Activated naive CD4-positive, alpha-beta T cell treated with anti-CD3 and anti-CD28 coated beads for 36 hours (primary cell): ENCODE results near the gene D2HGDH. TPM values are rescaled to one million over a fixed set of nuclear protein-coding genes. Genes with fewer than 3 reads are reported as not detected.

Experiments used
- CTCF ChIA-PET: fragments of 350-600 bp; sonication (Branson Sonifier 250); formaldehyde crosslinking; loops from one replicate; lab custom pipeline; 2021; ENCODE audit warnings: antibody characterized with exemption; lab: Charles Lee
- DNase-seq: peaks from one replicate; pipeline ENCODE4 v3.0.0-alpha.2; 2020
- H3K27ac Mint-ChIP-seq: one replicate; pipeline ENCODE4 v1.8.0; 2021; ENCODE audit warnings: mild to moderate bottlenecking, mixed read lengths
- H3K27me3 Mint-ChIP-seq: one replicate; pipeline ENCODE4 v1.8.0; 2021; ENCODE audit warnings: low read depth, mixed read lengths
- H3K36me3 Mint-ChIP-seq: one replicate; pipeline ENCODE4 v1.8.0; 2021; ENCODE audit warnings: low read depth, mixed read lengths
- H3K4me1 Mint-ChIP-seq: one replicate; pipeline ENCODE4 v1.8.0; 2021; ENCODE audit warnings: low read depth, mixed read lengths
- H3K4me3 Mint-ChIP-seq: one replicate; pipeline ENCODE4 v1.8.0; 2021; ENCODE audit warnings: mild to moderate bottlenecking, moderate library complexity, mixed read lengths
- H3K9me3 Mint-ChIP-seq: one replicate; pipeline ENCODE4 v1.8.0; 2021; ENCODE audit warnings: mixed read lengths
- intact Hi-C: fragments of 100-400 bp; cut with micrococcal nuclease; formaldehyde crosslinking; loops from one replicate; pipeline ENCODE4 v1.15.1; 2023
- total RNA-seq, 2 experiments: library from RNA; stranded (reverse); gene quantifications; one replicate each; pipeline ENCODE4 v1.2.3, GENCODE V29; 2021

D2HGDH gene
- 10 to 100 TPM; 19.4 to 23.1 TPM for total RNA-seq

DNA sequence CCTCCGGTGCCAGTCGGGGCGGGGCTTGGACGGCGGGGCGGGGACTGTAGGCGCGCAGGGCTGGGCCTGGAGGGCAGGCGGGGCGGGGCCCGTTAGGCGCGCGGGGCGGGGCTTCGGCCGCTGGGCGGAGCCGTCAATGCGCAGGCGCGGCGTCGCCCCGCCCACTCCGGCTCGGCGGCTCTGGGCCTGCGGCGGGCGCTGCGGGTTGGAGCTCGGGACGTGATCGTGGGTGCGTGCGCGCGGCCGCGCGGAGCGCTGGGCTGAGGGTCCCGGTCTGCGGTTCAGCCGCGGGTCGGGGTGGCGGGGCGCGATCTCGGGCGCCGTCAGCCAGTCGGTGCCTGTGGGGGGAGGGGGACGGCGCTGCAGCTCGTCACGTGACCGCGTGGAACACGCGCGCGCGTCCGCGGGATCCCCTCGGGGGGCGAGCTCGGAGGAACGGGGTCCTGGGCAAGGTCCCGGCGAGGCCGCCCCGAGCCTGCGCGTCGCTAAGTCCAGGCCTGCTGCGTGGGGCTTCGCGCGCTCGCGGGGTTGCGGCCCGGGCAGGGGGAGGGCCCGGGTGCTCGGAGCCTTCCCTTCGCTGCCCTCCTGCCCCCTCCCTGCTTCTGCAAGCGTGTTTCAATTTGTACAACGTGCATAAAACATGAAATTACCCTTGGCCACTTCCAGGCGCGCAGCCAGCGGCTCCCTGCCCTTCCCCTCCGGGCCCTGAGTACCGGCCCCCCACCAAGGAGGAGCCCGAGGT lies at the start of gene D2HGDH:
D2HGDH (plus strand) TSS at position 164 of the 742 bp plus-strand sequence. CDS start 595 bp downstream, outside the sequence.
- H3K9me3 Mint-ChIP-seq, result no peaks in the 10 kb centered on the region
- H3K4me1 Mint-ChIP-seq, result peaks cover 52% of the 10 kb centered on the region
- no peak within 1 kb of the TSS for H3K27ac Mint-ChIP-seq
- H3K4me3 Mint-ChIP-seq, result peak within 1 kb of the TSS; percentile 78
- DNase-seq, result peak; percentile 95
- CTCF ChIA-PET, result interaction anchor here (0.7 to 2.6 kb wide), 5 partner anchors 32 to 144 kb away, joined by 3 to 17 read pairs (median 5); partner anchors contain the start of genes ING5 and RTP5
- peaks cover 6% of the 10 kb centered on the region for H3K36me3 Mint-ChIP-seq
- intact Hi-C loops, result loop anchor here (1.0 to 5.0 kb wide), 6 partner anchors 32 to 233 kb away; partner anchors contain the start of genes ATG4B, DTYMK, ING5 and STK25
- H3K27me3 Mint-ChIP-seq, result no peaks in the 10 kb centered on the region

GRCh38 chr2:241686324-241686649 lies 48.1 kb upstream of the D2HGDH start:
- intact Hi-C loops, result loop anchor here (1.0 to 10.0 kb wide), 10 partner anchors 15 to 585 kb away; partner anchors contain the start of genes ATG4B, FARP2, HDLBP and PASK
- peak overlapping the region; percentile 87 for H3K27ac Mint-ChIP-seq
- no peaks in the 10 kb centered on the region for H3K27me3 Mint-ChIP-seq
- H3K36me3 Mint-ChIP-seq, result peaks cover 47% of the 10 kb centered on the region
- DNase-seq, result peak; percentile 24
- CTCF ChIA-PET, result interaction anchor here (0.9 to 1.6 kb wide), 2 partner anchors 16 to 371 kb away, joined by 3 to 8 read pairs; partner anchors contain the start of gene ING5
- no peaks in the 10 kb centered on the region for H3K9me3 Mint-ChIP-seq
- peak overlapping the region; percentile 99 for H3K4me3 Mint-ChIP-seq
- H3K4me1 Mint-ChIP-seq, result peaks cover 39% of the 10 kb centered on the region

GRCh38 chr2:241686650-241687425 lies 47.6 kb upstream of the D2HGDH start, which contains the start of gene DTYMK:
Gene DTYMK (minus strand): TSS chr2:241686815. CDS start chr2:241686783, 32 bp downstream.
- peak; percentile 97 for DNase-seq
- Mint-ChIP-seq H3K9me3 (no peaks in the 10 kb centered on the region), H3K4me1 (peaks cover 39% of the 10 kb centered on the region), H3K4me3 (peak within 1 kb of the TSS; percentile 99), H3K36me3 (peaks cover 44% of the 10 kb centered on the region), H3K27ac (peak within 1 kb of the TSS; percentile 94), H3K27me3 (no peaks in the 10 kb centered on the region)
- CTCF ChIA-PET, result interaction anchor here (0.9 to 1.6 kb wide), 3 partner anchors 15 to 372 kb away, joined by 3 to 8 read pairs (median 3); partner anchors contain the start of gene ING5
- intact Hi-C loops, result loop anchor here (1.0 to 10.0 kb wide), 10 partner anchors 14 to 586 kb away; partner anchors contain the start of genes ATG4B, FARP2, HDLBP and PASK

DNA sequence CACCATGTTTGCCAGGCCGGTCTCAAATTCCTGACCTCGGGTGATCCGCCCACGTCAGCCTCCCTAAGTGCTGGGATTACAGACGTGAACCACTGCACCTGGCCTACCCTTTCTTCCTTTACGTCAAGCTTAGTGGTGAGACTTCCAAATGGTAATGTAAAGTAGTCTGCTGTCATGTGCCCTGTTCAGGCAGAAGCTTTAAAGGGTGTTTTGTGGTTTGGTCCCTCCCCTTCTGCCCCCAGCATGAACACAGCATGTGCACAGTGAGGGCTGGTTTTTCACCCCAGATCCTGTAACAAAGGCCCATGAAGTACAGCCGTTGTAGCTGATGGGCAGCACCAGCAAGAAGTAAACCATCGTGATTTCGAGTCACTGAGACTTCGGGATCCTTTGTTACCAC lies 45.1 kb upstream of the D2HGDH start:
- DNase-seq, result no peak
- Mint-ChIP-seq H3K4me3 (peak overlapping the region; percentile 49), H3K36me3 (peaks cover 37% of the 10 kb centered on the region), H3K4me1 (peaks cover 39% of the 10 kb centered on the region), H3K27me3 (no peaks in the 10 kb centered on the region), H3K9me3 (no peaks in the 10 kb centered on the region), H3K27ac (peak overlapping the region; percentile 24)
- CTCF ChIA-PET, result interaction anchor here (0.7 to 2.0 kb wide), 6 partner anchors 12 to 189 kb away, joined by 3 to 5 read pairs (median 3); partner anchors contain the start of genes D2HGDH and ING5
- intact Hi-C loops, result loop anchor here (5.0 to 10.0 kb wide), 4 partner anchors 278 to 545 kb away; partner anchors contain the start of genes FARP2, HDLBP, PASK and SEPTIN2

DNA sequence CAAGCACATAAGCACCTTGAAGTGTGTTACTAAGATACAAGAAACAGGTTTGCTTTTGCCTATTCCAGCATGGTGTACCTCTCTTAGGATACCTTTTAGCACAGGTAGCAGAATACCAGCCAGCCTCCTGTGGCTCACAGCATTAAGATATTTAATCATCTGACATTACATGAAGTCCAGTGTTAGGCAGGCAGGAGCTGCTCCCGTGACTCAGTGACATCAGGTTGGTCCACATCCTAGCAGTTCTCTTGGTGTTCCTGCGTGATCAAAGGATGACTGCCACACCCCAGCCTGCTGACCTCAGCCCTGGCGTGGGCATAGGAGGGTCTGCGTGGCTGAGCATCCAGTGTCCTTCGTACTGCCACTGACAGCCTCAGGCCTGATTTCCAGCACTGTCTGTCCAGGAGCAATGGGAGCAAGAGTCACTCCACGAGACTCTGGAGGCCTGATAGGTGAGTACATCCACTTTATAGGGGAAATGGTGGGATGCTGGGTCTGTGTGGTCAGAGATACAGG lies 44.2 kb upstream of the D2HGDH start:
- H3K4me1 Mint-ChIP-seq, result peaks cover 37% of the 10 kb centered on the region
- no peak overlapping the region for H3K27ac Mint-ChIP-seq
- peaks cover 37% of the 10 kb centered on the region for H3K36me3 Mint-ChIP-seq
- H3K4me3 Mint-ChIP-seq, result no peak overlapping the region
- DNase-seq, result no peak
- no peaks in the 10 kb centered on the region for H3K27me3 Mint-ChIP-seq
- no peaks in the 10 kb centered on the region for H3K9me3 Mint-ChIP-seq
- intact Hi-C loops, result no loop called here
- CTCF ChIA-PET, result interaction anchor here (0.6 kb wide), 1 partner anchor 191 kb away, joined by 3 read pairs; no protein-coding TSS in a partner anchor

- intact Hi-C loops, result no loop called here
- no peak for DNase-seq
- Mint-ChIP-seq H3K36me3 (peaks cover 36% of the 10 kb centered on the region), H3K27me3 (no peaks in the 10 kb centered on the region), H3K4me3 (no peak overlapping the region), H3K9me3 (no peaks in the 10 kb centered on the region), H3K27ac (no peak overlapping the region), H3K4me1 (peaks cover 28% of the 10 kb centered on the region)
- CTCF ChIA-PET, result interaction anchor here (2.0 kb wide), 1 partner anchor 186 kb away, joined by 4 read pairs; no protein-coding TSS in a partner anchor
Measured at GRCh38 chr2:241692448-241692847, 42.0 kb upstream of the D2HGDH start.

DNA sequence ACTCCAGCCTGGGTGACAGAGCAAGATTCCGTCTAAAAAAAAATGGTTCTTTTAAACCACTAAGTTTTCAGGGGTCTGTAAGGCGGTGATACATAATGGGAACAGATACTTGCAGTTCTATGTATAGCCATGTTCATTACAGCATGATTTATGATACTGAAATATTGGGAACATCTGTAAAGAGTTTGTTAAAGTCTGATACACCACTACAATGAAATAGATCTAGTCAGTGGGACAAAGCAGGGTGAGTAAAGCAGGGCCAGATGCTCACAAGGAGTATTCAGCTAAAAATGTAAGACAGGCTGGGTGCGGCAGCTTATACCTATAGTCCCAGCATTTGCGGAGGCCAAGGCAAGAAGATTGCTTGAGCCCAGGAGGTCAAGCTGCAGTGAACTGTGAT lies 38.8 kb upstream of the D2HGDH start:
- no peak overlapping the region for H3K4me3 Mint-ChIP-seq
- no peaks in the 10 kb centered on the region for H3K9me3 Mint-ChIP-seq
- H3K36me3 Mint-ChIP-seq, result peaks cover 28% of the 10 kb centered on the region
- no peaks in the 10 kb centered on the region for H3K27me3 Mint-ChIP-seq
- intact Hi-C loops, result no loop called here
- no peak for DNase-seq
- peaks cover 14% of the 10 kb centered on the region for H3K4me1 Mint-ChIP-seq
- H3K27ac Mint-ChIP-seq, result no peak overlapping the region
- CTCF ChIA-PET, result no interaction called here

- CTCF ChIA-PET, result interaction anchor here (0.6 to 3.2 kb wide), 6 partner anchors 14 to 177 kb away, joined by 3 to 13 read pairs (median 4); no protein-coding TSS in a partner anchor
- DNase-seq, result no peak
- intact Hi-C loops, result loop anchor here (1.0 to 5.0 kb wide), 7 partner anchors 15 to 1134 kb away; partner anchors contain the start of genes ATG4B, DTYMK, HDLBP and MTERF4
- H3K27me3 Mint-ChIP-seq, result no peaks in the 10 kb centered on the region
- peaks cover 17% of the 10 kb centered on the region for H3K36me3 Mint-ChIP-seq
- H3K9me3 Mint-ChIP-seq, result peaks cover 2% of the 10 kb centered on the region
- peak overlapping the region; percentile 78 for H3K27ac Mint-ChIP-seq
- peaks cover 24% of the 10 kb centered on the region for H3K4me1 Mint-ChIP-seq
- peak overlapping the region; percentile 79 for H3K4me3 Mint-ChIP-seq
Measured at GRCh38 chr2:241701149-241701398, 33.4 kb upstream of the D2HGDH start.

DNA sequence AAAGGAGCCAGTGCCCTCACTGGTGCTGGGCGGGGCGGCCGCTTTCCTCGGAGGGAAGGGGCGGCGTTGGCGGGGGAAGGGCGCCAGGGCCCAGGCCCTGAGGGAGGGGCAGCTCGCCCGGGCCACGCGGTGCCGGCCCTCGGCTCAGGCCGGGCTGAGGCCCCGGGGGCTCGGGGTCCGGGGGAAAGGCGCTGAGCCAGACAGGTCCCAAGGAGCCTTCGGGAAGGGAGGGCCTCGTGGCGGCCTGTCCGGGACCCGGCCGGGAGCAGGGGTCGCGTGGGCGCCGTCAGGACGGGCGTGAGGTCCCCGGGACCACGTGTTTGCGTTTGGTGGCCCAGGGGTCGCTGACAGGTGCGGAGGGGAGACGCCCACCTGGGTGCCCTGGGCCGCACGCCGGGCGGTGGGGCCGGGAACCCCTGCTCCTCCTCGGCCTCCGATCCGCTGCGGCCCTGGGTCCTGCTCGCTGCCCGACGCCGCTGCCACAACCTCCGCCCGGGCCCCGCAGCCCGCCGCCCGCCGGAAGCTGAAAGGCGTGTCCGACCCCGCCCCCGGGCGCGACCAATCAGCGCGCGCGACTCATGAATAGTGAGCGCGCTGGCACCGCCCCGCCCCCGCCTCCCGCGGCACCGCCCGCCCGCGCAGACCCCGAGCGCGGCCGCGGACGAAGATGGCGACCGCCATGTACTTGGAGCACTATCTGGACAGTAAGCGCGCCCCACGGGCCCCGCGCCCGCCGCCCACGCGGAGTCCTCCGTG lies 32.9 kb upstream of the D2HGDH start, which contains the start of gene ING5:
ING5 (plus strand) TSS at position 641 of the 756 bp plus-strand sequence; CDS start at position 668, 27 bp downstream.
- H3K27me3 Mint-ChIP-seq, result no peaks in the 10 kb centered on the region
- intact Hi-C loops, result loop anchor here (1.0 to 5.0 kb wide), 11 partner anchors 15 to 1134 kb away; partner anchors contain the start of genes ATG4B, D2HGDH, DTYMK and FARP2
- H3K4me3 Mint-ChIP-seq, result peak within 1 kb of the TSS; percentile 82
- peaks cover 5% of the 10 kb centered on the region for H3K9me3 Mint-ChIP-seq
- H3K4me1 Mint-ChIP-seq, result peaks cover 24% of the 10 kb centered on the region
- peaks cover 22% of the 10 kb centered on the region for H3K36me3 Mint-ChIP-seq
- peak within 1 kb of the TSS; percentile 78 for H3K27ac Mint-ChIP-seq
- DNase-seq, result peak; percentile 97
- CTCF ChIA-PET, result interaction anchor here (0.6 to 3.2 kb wide), 8 partner anchors 13 to 177 kb away, joined by 3 to 17 read pairs (median 6); partner anchors contain the start of genes D2HGDH and DTYMK

- peak overlapping the region; percentile 61 for H3K27ac Mint-ChIP-seq
- peaks cover 6% of the 10 kb centered on the region for H3K9me3 Mint-ChIP-seq
- intact Hi-C loops, result loop anchor here (1.0 to 5.0 kb wide), 6 partner anchors 32 to 1135 kb away; partner anchors contain the start of genes D2HGDH, FARP2, MTERF4 and RNPEPL1
- CTCF ChIA-PET, result interaction anchor here (0.6 to 3.2 kb wide), 7 partner anchors 14 to 344 kb away, joined by 3 to 17 read pairs (median 8); partner anchors contain the start of genes D2HGDH and DTYMK
- H3K4me1 Mint-ChIP-seq, result peaks cover 24% of the 10 kb centered on the region
- H3K4me3 Mint-ChIP-seq, result peak overlapping the region; percentile 82
- H3K27me3 Mint-ChIP-seq, result no peaks in the 10 kb centered on the region
- DNase-seq, result peak; percentile 82
- H3K36me3 Mint-ChIP-seq, result peaks cover 30% of the 10 kb centered on the region
Measured at GRCh38 chr2:241702155-241703031, 32.0 kb upstream of the D2HGDH start.
